Calu3 (cell line): ENCODE data around the gene ZKSCAN4. TPM values are rescaled to one million over a fixed set of nuclear protein-coding genes. Genes with fewer than 3 reads are reported as not detected.

Source experiments
- BruUV-seq: library from RNA; stranded (reverse); fragments of 400-500 nt; replicated peaks from 2 replicates; lab custom pipeline; 2021; lab: Mats Ljungman, UMichigan
- CTCF ChIA-PET: fragments of 300-600 bp; sonication (Branson Sonifier 250); formaldehyde crosslinking; loops from one replicate; lab custom pipeline; 2022; ENCODE audit warnings: antibody characterized with exemption; lab: Charles Lee
- DNase-seq: peaks from one replicate; pipeline ENCODE4 v3.0.0; 2022
- H3K27ac Mint-ChIP-seq: one replicate; pipeline ENCODE4 v1.8.0; 2022; ENCODE audit warnings: mixed read lengths; ENCODE audit not compliant: unreplicated experiment
- H3K27me3 Mint-ChIP-seq: one replicate; pipeline ENCODE4 v1.8.0; 2022; ENCODE audit warnings: mixed read lengths; ENCODE audit not compliant: unreplicated experiment
- H3K36me3 Mint-ChIP-seq: one replicate; pipeline ENCODE4 v1.8.0; 2022; ENCODE audit warnings: mild to moderate bottlenecking, moderate library complexity, mixed read lengths; ENCODE audit not compliant: insufficient read depth, unreplicated experiment
- H3K4me1 Mint-ChIP-seq: one replicate; pipeline ENCODE4 v1.8.0; 2022; ENCODE audit warnings: mild to moderate bottlenecking, low read depth, mixed read lengths; ENCODE audit not compliant: unreplicated experiment
- H3K4me3 Mint-ChIP-seq: one replicate; pipeline ENCODE4 v1.8.0; 2022; ENCODE audit warnings: mild to moderate bottlenecking, low read depth, moderate library complexity, mixed read lengths; ENCODE audit not compliant: unreplicated experiment
- H3K9me3 Mint-ChIP-seq: one replicate; pipeline ENCODE4 v1.8.0; 2022; ENCODE audit warnings: low read depth, mixed read lengths; ENCODE audit not compliant: unreplicated experiment
- CTCF ChIP-seq: fragments of 200-600 bp; IDR thresholded peaks from one replicate; pipeline ENCODE4 v1.8.0; 2022; ENCODE audit warnings: antibody characterized with exemption; ENCODE audit not compliant: unreplicated experiment
- intact Hi-C: fragments of 100-400 bp; cut with micrococcal nuclease; formaldehyde crosslinking; loops from one replicate; pipeline ENCODE4 v1.10.0; 2022; ENCODE audit not compliant: unreplicated experiment
- total RNA-seq: library from RNA; stranded (reverse); gene quantifications from 2 replicates; pipeline ENCODE4 v1.2.3, GENCODE V29; 2022

The ZKSCAN4 gene
- total RNA-seq, 1 experiment from 2014 or later = 6.7 TPM

- BruUV-seq = no TSS peak
- intact Hi-C loops = loop anchor here (2.0 kb wide), 1 partner anchor 84 kb away; the partner anchor contains the start of gene ZKSCAN8
Measured at GRCh38 chr6:28225056-28225834, 26.8 kb downstream of the ZKSCAN4 start, which contains the start of gene ZSCAN9. ZSCAN9 (plus strand) TSS chr6:28225275; CDS start chr6:28227085, 1,810 bp downstream.

GRCh38 chr6:28224131-28225055 is 27.7 kb downstream of the ZKSCAN4 start:
- no peak for TF ChIP-seq CTCF
- H3K27ac Mint-ChIP-seq = peak overlapping the region; percentile 73
- intact Hi-C loops = loop anchor here (2.0 kb wide), 1 partner anchor 84 kb away; the partner anchor contains the start of gene ZKSCAN8
- H3K27me3 Mint-ChIP-seq = no peaks in the 10 kb centered on the region
- no peak for DNase-seq
- H3K9me3 Mint-ChIP-seq = no peaks in the 10 kb centered on the region
- CTCF ChIA-PET = interaction anchor here (0.7 kb wide), 1 partner anchor 27 kb away, joined by 3 read pairs; no protein-coding TSS in a partner anchor
- no peaks in the 10 kb centered on the region for H3K4me1 Mint-ChIP-seq
- H3K36me3 Mint-ChIP-seq = peaks cover 19% of the 10 kb centered on the region
- BruUV-seq = no TSS peak
- H3K4me3 Mint-ChIP-seq = peak overlapping the region; percentile 93

More at GRCh38 chr6:28225056-28225834, 26.8 kb downstream of the ZKSCAN4 start, which contains the start of gene ZSCAN9:
- CTCF ChIA-PET = no interaction called here
- no peaks in the 10 kb centered on the region for H3K9me3 Mint-ChIP-seq
- TF ChIP-seq CTCF = no peak
- H3K36me3 Mint-ChIP-seq = peaks cover 25% of the 10 kb centered on the region
- peak within 1 kb of the TSS; percentile 93 for H3K4me3 Mint-ChIP-seq
- H3K27ac Mint-ChIP-seq = peak within 1 kb of the TSS; percentile 73
- DNase-seq = peak; percentile 90
- no peaks in the 10 kb centered on the region for H3K4me1 Mint-ChIP-seq
- H3K27me3 Mint-ChIP-seq = no peaks in the 10 kb centered on the region

GRCh38 chr6:28220257-28221133 is 31.6 kb downstream of the ZKSCAN4 start:
- DNase-seq = no peak
- Mint-ChIP-seq H3K4me1 (no peaks in the 10 kb centered on the region), H3K27me3 (no peaks in the 10 kb centered on the region), H3K9me3 (no peaks in the 10 kb centered on the region), H3K36me3 (peaks cover 33% of the 10 kb centered on the region), H3K4me3 (no peak overlapping the region), H3K27ac (no peak overlapping the region)
- intact Hi-C loops = no loop called here
- no TSS peak for BruUV-seq
- CTCF ChIA-PET = no interaction called here
- no peak for TF ChIP-seq CTCF
